COLO668 (cell line): ENCODE data around the gene SELENOF.
"Not testable (repeated sequence)": the region's sequence is repeated elsewhere in the genome, so short reads cannot be mapped to it uniquely, and the experiment has no call there.

Source experiments
- DNase-seq: peaks from one replicate; lab custom pipeline; 2025; ENCODE audit not compliant: unreplicated experiment; lab: John Stamatoyannopoulos, UW

The SELENOF gene

GRCh38 chr1:86916752-86917151 is 2.8 kb upstream of the SELENOF start:
- no peak for DNase-seq

- no peak for DNase-seq
These were observed 1.9 kb upstream of the SELENOF start for GRCh38 chr1:86915737-86916235.

- peak; percentile 80 for DNase-seq
These were observed 1.2 kb upstream of the SELENOF start for GRCh38 chr1:86914998-86915736.

DNA sequence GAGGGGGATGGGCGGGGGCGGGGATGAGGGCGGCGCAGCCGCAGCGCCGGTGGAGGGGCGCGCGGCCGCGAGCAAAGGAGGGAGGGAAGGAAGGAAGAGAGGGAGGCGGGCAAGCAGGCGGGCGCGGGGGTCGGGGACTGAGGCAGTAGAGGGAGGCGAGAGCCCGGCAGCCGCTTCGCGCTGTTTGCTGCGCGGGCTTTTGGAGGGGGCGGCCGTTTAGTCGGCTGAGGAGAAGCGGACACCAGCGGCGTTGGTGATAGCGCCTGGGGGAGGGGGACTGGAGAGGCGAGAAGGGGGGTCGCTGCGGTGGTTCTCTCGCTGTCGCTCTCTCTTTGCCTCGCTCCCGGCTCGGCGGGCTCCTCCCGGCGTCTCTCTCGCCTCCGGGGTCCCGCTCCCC is 673 bp upstream of the SELENOF start, which contains the start of gene HS2ST1:
Gene HS2ST1 (plus strand): TSS at position 35 of the 397 bp plus-strand sequence.
- no peak for DNase-seq

DNA sequence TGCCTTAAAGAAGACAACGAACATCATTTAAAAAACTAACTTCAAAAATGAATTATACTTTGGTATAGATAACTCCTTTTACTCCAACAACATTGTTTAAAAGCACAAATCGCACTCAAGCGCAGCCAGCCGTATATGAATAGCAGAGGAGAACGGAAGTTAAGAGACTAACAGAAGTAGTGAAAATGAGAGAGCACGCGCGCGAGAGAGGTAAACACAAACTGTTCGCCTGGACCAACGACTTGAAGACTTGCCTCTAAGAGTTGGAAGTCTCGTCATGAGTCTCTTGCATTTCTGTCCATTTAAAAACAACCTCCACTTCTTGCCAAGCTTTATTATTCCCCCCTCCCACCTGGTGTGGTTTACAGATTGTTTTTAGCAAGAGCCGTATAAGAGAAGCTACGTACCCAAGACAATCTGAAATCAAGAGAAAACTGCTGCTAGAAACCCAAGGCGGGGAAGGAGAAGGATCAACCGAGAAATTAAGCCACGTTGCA is 479 bp downstream of the SELENOF start:
- peak; percentile 54 for DNase-seq

- DNase-seq = no peak
These were observed 1.5 kb downstream of the SELENOF start for GRCh38 chr1:86912281-86912900.

- no peak for DNase-seq
These were observed 7.5 kb downstream of the SELENOF start for GRCh38 chr1:86906419-86906818.

DNA sequence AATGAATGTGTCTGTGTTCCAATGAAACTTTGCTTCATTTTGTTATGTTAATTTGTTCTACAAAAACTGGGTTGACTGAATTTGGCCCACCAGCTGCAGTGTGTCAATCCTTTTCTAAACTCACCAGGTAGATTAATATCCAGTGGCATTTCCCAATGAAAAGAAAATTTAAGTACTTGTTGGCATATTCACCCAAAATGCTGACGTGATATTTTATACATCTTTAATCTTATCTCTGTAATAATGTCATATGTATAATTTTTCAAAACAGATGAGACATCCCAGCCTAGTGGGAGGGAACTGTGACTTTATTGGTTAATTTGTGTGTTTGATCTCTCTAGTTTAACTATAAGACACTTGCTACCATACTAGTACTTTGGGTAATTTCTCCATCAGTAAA is 8.1 kb downstream of the SELENOF start:
- no peak for DNase-seq

DNA sequence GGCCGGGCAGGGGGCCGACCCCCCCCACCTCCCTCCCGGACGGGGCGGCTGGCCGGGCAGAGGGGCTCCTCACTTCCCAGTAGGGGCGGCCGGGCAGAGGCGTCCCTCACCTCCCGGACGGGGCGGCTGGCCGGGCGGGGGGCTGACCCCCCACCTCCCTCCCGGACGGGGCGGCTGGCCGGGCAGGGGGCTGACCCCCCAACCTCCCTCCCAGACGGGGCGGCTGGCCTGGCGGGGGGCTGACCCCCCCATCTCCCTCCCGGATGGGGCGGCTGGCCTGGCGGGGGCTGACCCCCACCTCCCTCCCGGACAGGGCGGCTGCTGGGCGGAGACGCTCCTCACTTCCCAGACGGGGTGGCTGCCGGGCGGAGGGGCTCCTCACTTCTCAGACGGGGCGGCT is 14.5 kb downstream of the SELENOF start:
- not testable (repeated sequence) for DNase-seq

DNA sequence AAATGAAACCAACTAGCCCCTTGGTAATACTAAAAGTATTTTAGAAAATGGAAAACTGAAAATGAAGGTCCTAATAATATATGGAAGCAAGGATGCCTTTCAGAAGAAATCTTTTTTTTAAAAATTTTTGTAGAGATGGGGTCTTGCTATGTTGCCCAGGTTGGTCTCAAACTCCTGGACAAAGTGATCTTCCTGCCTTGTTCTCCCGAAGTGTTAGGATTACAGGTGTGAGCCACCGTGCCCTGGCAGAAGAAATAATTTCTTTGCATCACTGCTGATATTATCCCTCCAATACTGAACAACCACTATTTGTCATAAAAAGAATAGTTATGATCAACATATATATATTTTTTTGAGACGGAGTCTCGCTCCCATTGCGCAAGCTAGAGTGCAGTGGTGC is 25.6 kb downstream of the SELENOF start:
- DNase-seq = no peak

- no peak for DNase-seq
These were observed 26.3 kb downstream of the SELENOF start for GRCh38 chr1:86887479-86888162.

DNA sequence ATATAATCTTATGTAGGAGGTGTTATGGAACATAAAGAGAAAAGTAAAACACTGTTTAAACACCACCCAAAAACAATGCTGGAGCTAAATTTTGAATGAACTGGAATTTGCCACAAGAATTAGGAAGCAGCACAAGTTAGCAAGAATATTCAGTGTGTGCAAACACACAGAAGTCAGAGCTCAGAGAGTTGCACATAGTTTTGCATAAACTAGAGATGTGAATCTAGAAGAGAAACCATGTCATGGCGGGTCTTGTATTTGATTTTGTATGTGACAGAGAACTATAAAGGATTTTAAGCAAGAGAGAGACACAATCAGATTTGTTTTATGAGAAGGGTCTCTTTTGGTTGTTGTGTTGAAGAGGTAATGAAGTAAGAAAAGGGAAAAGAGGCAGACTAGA is 38.2 kb downstream of the SELENOF start:
- no peak for DNase-seq

DNA sequence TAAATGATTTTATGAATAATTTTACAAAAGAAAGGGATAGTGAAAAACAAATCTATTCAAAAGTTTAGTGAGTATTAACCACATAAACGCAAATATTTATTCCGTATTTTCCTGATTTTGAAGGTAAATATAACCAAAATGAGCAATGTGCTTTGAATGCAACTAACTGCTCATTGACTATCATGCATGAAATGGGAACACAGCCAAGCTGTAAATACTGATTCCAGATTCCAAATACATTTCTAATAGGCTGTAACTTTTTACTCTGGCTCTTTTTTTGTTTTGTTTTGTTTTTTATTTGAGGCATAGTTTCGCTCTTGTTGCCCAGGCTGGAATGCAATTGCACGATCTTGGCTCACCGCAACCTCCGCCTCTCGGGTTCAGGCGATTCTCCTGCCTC is 41.8 kb downstream of the SELENOF start:
- DNase-seq = no peak

GRCh38 chr1:86871001-86871400 is 42.9 kb downstream of the SELENOF start:
- no peak for DNase-seq

DNA sequence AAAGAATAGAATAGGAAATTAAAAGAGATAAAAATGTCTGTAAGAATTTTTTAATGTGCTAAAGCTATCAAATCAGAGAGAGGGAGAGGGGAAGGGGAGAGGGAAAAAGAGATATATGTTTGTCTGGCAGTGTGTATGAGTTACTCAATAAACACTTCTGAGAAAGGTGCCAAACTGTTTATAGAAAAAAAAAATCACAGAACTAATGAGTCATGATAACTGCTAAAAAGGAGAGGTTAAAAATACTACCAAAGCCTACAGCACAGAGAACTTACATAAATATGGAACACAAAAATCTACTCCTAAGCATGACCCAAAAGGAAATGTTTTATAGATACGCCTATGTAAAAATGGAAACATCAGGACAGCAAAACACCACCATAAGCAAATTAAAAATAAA is 45.4 kb downstream of the SELENOF start:
- no peak for DNase-seq

DNA sequence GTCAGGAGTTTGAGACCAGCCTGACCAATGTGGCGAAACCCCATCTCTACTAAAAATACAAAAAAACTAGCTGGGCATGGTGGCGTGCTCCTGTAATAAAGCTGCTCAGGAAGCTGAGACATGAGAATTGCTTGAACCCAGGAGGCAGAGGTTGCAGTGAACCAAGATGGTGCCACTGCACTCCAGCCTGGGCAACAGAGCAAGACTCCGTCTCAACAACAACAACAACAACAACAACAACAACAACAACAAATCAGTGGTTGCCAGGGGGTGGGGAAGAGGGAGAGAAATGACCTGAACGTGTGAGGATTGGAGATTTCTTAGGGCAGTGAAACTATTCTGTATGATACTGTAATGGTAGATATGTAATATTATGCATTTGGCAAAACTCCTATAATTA is 46.6 kb downstream of the SELENOF start:
- not testable (repeated sequence) for DNase-seq

DNA sequence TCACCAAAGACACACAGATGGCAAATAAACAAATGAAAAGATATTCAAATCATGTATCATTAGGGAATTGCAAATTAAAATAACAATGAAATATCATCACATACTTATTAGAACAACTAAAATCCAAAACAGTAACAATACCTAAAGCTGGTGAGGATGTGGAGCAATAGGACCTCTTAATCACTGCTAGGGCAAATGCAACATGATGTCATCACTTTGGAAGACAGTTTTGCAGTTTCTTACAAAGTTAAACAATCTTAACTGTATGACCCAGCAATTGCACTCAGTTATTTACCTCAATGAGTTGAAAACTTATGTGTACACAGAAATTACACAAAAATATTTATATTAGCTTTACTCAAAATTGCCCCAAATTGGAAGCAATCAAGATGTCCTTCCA is 47.3 kb downstream of the SELENOF start:
- no peak for DNase-seq

GRCh38 chr1:86865973-86866637 is 47.8 kb downstream of the SELENOF start:
- DNase-seq = no peak

- no peak for DNase-seq
These were observed 51.0 kb downstream of the SELENOF start for GRCh38 chr1:86862920-86863319.

DNA sequence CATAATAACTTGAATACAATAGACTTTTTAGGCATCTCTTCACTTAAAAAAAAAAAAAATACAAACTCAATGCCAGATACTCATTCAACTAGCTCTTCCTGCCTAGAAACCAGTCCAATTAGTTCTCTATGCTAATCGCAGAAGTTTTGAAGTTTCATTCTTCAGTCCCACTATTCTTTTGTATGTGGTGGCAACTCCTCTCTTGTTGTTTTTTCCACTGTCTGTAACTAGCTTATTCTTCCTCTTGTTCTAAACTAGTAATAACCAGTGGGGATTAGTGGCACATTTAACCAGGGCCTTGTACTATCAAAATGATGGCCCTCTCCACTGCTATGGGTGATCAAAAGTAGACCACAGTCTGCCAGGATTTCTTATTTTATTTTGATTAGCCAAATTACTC is 52.5 kb downstream of the SELENOF start:
- no peak for DNase-seq

- DNase-seq = no peak
These were observed 53.5 kb downstream of the SELENOF start for GRCh38 chr1:86860424-86860823.
